T-helper 1 cell (primary cell): ENCODE measurements around the gene TRIM71.
"Not testable (repeated sequence)": the region's sequence is repeated elsewhere in the genome, so short reads cannot be mapped to it uniquely, and the experiment has no call there.

Experiments
- DNase-seq, 5 donors: peaks; one replicate each; pipeline ENCODE4 v3.0.0-alpha.2; 2012 to 2020

The TRIM71 gene

GRCh38 chr3:32843510-32844321 lies 25.9 kb downstream of the TRIM71 start:
- no peak for DNase-seq

GRCh38 chr3:32844322-32844654 lies 26.5 kb downstream of the TRIM71 start:
- DNase-seq: no peak

DNA sequence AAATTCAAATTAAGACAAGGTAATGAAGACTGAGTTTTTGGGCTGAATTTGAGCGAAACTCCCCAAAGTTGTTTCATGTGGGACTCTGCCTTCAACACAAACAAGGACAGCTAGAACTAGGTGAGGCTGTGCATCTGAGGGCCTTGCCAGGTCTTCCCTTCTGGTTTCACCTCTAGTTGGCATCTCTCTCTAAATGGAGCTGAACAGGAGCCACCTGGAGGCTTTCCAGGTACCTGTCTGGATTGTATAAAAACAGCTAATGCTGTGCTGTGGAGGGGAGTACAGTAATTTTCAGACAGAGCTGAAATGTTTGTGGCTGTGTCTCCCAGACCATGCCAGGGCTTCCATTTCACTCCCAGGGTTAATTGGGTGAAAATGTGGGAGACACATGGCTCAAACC lies 27.1 kb downstream of the TRIM71 start:
- no peak for DNase-seq

GRCh38 chr3:32845546-32845945 lies 27.7 kb downstream of the TRIM71 start:
- DNase-seq: not testable (repeated sequence)

- not testable (repeated sequence) for DNase-seq
Measured at GRCh38 chr3:32847045-32847444, 29.2 kb downstream of the TRIM71 start.

- DNase-seq: no peak
Measured at GRCh38 chr3:32847528-32847927, 29.7 kb downstream of the TRIM71 start.

DNA sequence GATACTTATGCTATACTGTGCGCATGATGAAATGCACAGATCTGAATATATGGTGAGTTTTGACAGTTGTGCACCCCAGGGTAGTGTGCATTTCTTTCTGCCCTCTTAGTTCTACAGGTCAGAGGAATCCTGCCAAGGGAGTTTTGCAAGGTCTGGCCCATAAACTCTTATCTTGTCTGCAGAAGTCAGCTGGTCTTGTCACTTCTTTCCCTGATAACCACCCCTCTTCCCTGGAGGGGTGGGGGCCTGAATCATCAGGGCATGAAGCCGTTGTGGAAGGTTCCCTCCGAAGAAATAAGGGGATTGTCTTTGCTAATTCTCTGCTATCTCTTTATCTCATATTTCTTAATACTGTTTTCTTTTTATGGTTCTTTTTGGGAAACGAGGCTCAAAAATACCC lies 30.4 kb downstream of the TRIM71 start:
- no peak for DNase-seq

DNA sequence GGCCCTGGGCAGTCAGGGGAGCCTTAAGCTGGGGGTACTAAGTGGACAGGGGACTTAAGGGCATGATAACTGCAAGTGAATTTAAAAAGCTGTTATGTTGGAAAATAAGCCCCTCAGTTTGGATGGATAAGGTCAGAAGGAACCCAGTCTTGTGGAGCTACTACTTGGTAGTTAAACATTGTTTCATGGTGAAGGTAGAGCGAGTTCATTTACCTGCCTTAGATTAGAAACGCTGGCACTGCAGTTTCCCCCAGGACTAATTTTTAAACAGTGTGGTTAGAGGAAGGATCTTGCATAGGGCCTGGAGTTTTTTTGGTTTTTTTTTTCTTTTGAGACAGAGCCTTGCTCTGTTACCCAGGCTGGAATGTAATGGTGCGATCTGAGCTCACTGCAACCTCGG lies 31.2 kb downstream of the TRIM71 start:
- no peak for DNase-seq

- DNase-seq: no peak
Measured at GRCh38 chr3:32850226-32850625, 32.4 kb downstream of the TRIM71 start.

- no peak for DNase-seq
Measured at GRCh38 chr3:32850636-32851035, 32.8 kb downstream of the TRIM71 start.

DNA sequence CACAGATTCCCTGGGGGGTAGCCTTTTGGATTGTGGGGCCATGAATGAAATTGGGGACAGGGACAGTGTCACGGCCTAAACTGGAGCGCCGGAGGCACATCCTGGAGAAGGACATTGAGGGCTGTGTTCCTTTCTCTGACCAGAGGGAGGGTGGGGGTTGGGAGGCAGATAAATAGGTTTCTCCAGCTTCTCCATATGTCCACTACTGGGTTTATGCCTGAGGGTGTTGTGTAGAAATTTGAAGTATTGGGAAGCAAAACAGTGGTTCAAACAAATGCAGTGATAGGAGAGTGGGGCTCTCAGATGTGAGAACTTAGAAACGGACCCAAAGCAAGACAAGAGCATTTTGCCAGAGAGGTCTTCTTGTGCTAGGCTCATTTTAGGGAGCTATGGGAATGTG lies 34.3 kb downstream of the TRIM71 start:
- DNase-seq: no peak

GRCh38 chr3:32855350-32855953 lies 37.7 kb downstream of the TRIM71 start:
- no peak for DNase-seq

DNA sequence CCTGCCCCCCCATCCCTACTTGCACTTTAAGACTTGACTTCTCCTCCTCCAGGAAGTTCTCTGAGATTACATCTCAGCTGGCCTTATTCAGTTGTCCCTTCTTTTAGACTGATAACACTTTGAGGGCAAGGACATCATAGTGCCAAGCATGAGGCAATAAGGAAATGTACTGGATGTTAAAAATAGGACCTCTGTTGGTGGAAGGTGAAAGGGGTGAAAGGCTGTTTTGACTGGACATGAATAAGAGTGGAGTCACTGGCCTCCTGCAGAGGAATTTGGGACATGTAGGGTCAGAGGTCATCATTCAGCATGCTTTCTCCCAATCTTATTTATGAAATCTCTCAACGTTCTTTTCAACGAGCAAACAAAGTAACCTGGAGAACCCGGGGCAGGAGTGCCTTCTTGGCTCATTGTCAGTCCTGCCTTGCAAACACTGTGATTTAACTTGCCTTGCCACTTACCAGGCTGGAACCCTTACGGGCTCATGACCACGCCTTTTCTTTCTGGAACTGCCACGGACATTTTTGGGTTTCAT lies 38.6 kb downstream of the TRIM71 start:
- no peak for DNase-seq

DNA sequence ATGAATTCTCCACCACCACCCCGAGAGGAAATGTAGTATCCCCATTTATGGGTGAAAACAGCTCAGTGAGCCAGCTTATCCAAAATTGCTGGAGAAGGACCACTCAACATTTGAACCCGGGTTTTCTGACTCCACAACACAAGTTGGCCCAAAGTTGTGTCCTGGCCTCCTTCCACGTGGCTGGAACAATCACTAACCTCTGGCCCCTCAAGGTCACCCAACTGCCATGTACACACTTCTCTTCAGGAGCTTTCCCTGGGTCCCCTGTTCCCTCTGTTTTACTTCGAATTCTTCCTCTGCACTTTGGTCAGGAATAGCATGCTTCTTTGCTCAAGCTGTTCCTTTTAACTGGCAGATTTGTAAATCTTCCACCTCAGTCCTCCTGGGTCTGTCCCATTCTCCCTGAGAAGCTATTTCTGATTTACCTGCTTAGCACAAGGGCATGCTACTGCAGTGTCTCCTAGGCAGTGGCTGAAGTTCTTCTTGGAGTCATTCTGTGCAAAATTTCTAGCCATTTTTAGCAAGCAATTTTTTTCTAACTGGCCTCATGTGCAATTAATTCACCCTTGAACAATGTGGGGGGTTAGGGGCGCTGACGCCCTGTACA lies 39.2 kb downstream of the TRIM71 start:
- DNase-seq: no peak

- no peak for DNase-seq
Measured at GRCh38 chr3:32857921-32858320, 40.1 kb downstream of the TRIM71 start.

DNA sequence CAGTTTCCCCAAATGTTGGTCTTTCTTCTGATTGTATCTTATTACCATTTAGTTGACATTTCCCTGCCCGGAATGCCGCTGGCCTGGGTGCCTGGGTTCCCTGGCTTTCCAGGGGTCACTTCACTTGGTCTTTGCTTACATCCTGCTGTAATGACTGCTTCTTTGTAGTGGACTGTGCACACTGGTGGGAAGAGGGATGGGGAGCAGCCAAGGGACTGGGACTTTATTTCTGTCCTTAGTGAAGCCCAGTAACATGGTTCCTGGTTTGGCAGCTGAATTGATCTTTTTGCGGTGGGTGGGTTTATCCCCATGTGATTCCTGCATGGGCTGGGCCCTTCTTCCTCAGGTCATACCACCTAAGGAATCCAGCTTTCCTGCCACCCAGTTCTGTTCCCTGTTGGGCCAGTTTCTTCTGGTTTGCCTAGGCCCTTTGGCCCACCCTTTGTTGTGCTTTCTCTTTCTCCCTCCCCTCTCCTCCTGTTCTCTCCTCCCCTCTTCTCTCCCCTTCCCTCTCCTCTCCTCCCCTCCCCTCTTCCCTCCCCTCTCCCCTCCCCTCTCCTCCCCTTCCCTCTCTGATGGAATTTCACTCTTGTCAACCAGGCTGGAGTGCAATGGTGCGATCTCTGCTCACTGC lies 41.9 kb downstream of the TRIM71 start:
- DNase-seq: no peak

GRCh38 chr3:32860499-32860898 lies 42.7 kb downstream of the TRIM71 start:
- DNase-seq: no peak

DNA sequence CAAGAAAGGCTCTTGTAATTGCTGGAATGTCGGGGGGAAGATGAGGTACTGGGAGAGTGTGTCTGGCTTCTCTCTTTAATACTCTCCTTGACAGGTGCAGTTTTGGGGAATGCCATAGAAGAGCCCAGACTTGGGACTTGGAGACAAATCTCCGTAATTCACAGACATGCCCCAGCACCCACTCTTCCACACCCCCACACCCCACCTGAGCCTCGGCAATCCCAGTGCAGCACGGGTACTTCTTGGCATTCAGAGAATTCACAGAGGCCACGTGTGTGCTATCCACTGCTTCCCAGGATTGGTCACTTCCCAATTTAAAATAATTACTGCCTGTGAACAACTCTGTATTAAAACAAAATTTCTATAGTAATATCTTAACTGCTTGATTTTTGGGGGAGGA lies 43.9 kb downstream of the TRIM71 start:
- DNase-seq: no peak

DNA sequence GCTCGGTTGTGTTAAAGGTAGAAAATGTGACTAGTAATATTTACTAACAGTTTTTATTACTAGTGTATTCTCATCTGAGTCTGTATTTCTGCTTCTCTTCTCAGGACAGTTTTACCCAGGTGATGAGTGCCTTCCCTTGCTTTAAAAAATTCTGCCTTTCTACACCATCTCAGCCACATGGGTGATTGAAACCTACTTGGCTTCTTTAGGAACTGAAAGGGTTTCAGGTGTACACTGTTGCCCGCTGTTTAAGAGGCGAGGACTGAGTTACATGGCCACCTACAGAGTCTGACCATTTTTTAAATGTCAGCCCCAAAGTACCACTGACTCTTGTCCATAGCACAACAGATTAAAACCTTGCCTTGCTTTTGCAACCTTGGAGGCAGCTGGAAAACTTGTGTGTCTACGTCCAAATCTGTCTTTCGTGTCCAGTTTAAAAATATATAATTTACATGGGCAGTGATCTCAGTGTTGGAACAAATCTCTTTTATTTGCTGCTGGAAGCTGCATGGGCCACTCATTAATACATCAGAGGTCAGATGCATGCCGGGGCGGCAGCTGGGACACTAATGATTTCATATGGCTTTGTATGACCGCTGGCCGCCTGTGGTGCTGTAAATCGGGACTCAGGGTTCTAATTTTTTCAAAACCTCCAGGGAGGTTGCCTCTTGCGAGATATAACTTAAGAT lies 44.6 kb downstream of the TRIM71 start:
- DNase-seq: no peak

DNA sequence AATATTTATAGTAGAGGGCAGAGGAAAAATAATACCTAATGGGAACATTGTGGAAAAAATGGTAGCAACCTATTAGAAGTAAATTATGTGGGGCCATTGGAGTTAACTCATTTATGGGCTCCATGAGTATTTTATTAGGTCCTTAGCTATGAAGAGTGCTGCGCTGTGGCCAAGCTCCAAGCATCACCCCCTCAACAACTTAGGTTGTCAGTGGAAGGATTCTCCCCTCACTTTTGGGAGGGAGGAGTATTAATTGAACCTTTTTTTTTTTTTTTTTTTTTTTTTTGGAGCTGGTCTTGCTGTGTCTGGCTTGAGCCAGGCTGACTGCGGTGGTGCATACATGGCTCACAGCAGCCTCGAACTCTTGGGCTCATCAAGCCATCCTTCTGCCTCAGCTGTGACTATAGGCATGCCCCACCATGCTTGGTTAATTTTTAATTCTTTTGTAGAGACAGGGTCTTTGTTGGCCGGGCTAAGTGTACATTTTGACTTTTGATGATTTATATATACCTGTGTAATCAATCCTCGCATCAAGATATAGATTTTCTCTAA lies 45.2 kb downstream of the TRIM71 start:
- DNase-seq: no peak

DNA sequence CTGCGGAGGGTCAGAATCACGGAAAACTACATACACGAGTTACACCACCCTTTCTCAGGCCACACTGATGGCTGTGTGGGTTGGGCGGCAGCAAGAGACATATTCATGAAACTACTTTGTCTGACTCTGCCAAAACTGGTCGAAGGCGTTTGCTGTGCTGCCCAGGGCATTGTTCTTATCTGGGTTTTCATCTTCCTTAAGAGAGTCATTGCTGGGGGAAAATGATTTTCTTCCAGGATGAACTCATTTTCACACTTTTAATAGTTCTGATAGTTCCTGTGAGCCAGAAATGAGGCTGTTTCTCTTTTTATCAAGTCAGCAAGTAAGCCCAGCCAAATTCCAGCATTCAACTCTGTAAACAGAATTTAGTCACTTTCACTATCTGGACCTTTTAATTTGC lies 47.6 kb downstream of the TRIM71 start:
- DNase-seq: no peak

GRCh38 chr3:32866533-32866932 lies 48.7 kb downstream of the TRIM71 start:
- DNase-seq: no peak

DNA sequence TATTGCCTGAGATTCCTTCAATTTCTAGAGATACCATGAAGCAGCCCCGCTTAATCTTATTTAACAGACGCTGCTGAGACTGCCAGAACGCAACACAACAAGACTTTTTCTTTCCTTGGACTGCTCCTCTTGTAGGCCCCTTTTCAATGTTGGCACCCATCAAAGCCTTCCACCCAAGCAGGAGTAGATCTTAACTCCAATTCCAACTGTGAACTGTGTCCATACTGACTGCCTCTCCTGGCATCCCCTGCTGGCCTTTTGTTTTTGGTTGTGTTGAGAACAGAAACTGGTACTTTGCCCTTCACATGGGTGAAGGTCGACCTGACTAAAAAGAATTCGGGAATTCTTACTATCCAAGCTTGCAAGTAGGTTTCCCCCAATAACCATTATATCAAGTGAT lies 50.2 kb downstream of the TRIM71 start:
- no peak for DNase-seq
